SH-SY5Y (cell line): ENCODE data around the gene MNX1.

Source experiments
- GATA2 ChIP-seq: IDR thresholded peaks from 2 replicates; pipeline ENCODE4 v1.6.1; 2011; ENCODE audit warnings: mild to moderate bottlenecking, low read depth, low read length
- GATA3 ChIP-seq: IDR thresholded peaks from 2 replicates; pipeline ENCODE4 v1.6.1; 2011; ENCODE audit warnings: low read depth, mild to moderate bottlenecking, low read length, moderate library complexity

MNX1 gene

GRCh38 chr7:156966387-156966786 lies 44.1 kb downstream of the MNX1 start:
- TF ChIP-seq GATA2 (no peak), GATA3 (no peak)

- TF ChIP-seq GATA2 = no peak
- TF ChIP-seq GATA3 = no peak
Observed at GRCh38 chr7:156964971-156965370, 45.5 kb downstream of the MNX1 start.

GRCh38 chr7:156963472-156963871 lies 47.0 kb downstream of the MNX1 start:
- TF ChIP-seq GATA3 (no peak), GATA2 (no peak)

GRCh38 chr7:156962897-156963296 lies 47.6 kb downstream of the MNX1 start:
- no peak for TF ChIP-seq GATA3
- TF ChIP-seq GATA2 = no peak

GRCh38 chr7:156962145-156962544 lies 48.3 kb downstream of the MNX1 start:
- no peak for TF ChIP-seq GATA3

- TF ChIP-seq GATA3 (no peak), GATA2 (no peak)
Observed at GRCh38 chr7:156956727-156957126, 53.7 kb downstream of the MNX1 start.

- TF ChIP-seq GATA3 (no peak), GATA2 (no peak)
Observed at GRCh38 chr7:156954941-156955340, 55.5 kb downstream of the MNX1 start.
